ENCODE measurements around the gene CALCOCO2. TPM values are rescaled to one million over a fixed set of nuclear protein-coding genes. Genes with fewer than 3 reads are reported as not detected.

CALCOCO2 gene
- total and polyA plus RNA-seq, 2 experiments from 2014 or later = 14.4 to 16.3 TPM

- H3F3A ChIP-seq (replicated peaks; ENCODE audit: low read depth) = peaks cover 24% of the 10 kb centered on the region
- Mint-ChIP-seq H3K9me3 (no peaks in the 10 kb centered on the region), H3K4me3 (no peak overlapping the region), H3K27me3 (ENCODE audit: insufficient read depth, low read depth, poor library complexity) (peaks cover 7% of the 10 kb centered on the region), H3K4me1 (peaks cover 25% of the 10 kb centered on the region), H3K27ac (peak overlapping the region; percentile 24; the same call in 1 of the 2 replicates), H3K36me3 (ENCODE audit: low read depth) (peaks cover 71% of the 10 kb centered on the region)
- no peak overlapping the region for H2AFZ ChIP-seq
- no peak for ATAC-seq
- H3K4me3 ChIP-seq = no peak overlapping the region
- H4K20me1 ChIP-seq (replicated peaks; ENCODE audit: insufficient read depth) = peaks cover 58% of the 10 kb centered on the region
- H3K79me2 ChIP-seq (replicated peaks; ENCODE audit: insufficient read depth) = peaks cover 75% of the 10 kb centered on the region
- TF ChIP-seq STAT1 (IDR thresholded peaks at IDR 0.05; ENCODE audit: unreplicated experiment) = no peak
- TF ChIP-seq, protein P1, sequence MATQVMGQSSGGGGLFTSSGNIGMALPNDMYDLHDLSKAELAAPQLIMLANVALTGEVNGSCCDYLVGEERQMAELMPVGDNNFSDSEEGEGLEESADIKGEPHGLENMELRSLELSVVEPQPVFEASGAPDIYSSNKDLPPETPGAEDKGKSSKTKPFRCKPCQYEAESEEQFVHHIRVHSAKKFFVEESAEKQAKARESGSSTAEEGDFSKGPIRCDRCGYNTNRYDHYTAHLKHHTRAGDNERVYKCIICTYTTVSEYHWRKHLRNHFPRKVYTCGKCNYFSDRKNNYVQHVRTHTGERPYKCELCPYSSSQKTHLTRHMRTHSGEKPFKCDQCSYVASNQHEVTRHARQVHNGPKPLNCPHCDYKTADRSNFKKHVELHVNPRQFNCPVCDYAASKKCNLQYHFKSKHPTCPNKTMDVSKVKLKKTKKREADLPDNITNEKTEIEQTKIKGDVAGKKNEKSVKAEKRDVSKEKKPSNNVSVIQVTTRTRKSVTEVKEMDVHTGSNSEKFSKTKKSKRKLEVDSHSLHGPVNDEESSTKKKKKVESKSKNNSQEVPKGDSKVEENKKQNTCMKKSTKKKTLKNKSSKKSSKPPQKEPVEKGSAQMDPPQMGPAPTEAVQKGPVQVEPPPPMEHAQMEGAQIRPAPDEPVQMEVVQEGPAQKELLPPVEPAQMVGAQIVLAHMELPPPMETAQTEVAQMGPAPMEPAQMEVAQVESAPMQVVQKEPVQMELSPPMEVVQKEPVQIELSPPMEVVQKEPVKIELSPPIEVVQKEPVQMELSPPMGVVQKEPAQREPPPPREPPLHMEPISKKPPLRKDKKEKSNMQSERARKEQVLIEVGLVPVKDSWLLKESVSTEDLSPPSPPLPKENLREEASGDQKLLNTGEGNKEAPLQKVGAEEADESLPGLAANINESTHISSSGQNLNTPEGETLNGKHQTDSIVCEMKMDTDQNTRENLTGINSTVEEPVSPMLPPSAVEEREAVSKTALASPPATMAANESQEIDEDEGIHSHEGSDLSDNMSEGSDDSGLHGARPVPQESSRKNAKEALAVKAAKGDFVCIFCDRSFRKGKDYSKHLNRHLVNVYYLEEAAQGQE (IDR thresholded peaks at IDR 0.05; ENCODE audit: unreplicated experiment) = no peak
- TF ChIP-seq ZNF114 (CRISPR knock-in tag; IDR thresholded peaks at IDR 0.05) = no peak
- no peak for TF ChIP-seq ZNF331 (CRISPR knock-in tag; IDR thresholded peaks at IDR 0.05; ENCODE audit: low read depth)
- DNase-seq (ENCODE audit: low spot score) = no peak
- peaks cover 22% of the 10 kb centered on the region for H3K4me1 ChIP-seq (ENCODE audit: insufficient read depth)
- peaks cover 46% of the 10 kb centered on the region for H3K36me3 ChIP-seq (ENCODE audit: insufficient read depth)
- H3K9me2 ChIP-seq (ENCODE audit: insufficient read depth) = no peaks in the 10 kb centered on the region
- H3K27me3 ChIP-seq (ENCODE audit: insufficient read depth) = no peaks in the 10 kb centered on the region
- H3K4me2 ChIP-seq = no peak overlapping the region
- no peak overlapping the region for H3K27ac ChIP-seq (ENCODE audit: low read depth)
Measured at GRCh38 chr17:48912476-48912875, 81.6 kb downstream of the CALCOCO2 start.

Small RNA genes lying within 50 kb of the gene (small RNA-seq; reads per million reads assigned to genes)
- not detected for gene AC068531.1 (ENCODE audit: low replicate concordance)
- gene RF00263 (ENCODE audit: low replicate concordance) = not detected

Other genes with a start within 250 kb of the CALCOCO2 start
- 0.17 TPM in 1 of 2 replicates, not detected in the other for gene HOXB3, start 240.8 kb upstream of the CALCOCO2 start, total RNA-seq (2014; rRNA removed; shearing (Covaris generic))
- gene HOXB3, start 240.8 kb upstream of the CALCOCO2 start, polyA plus RNA-seq (2016; fragmentation: Nextera tagmentation; extraction: Ambion mirVana) = not detected in 2 replicates
- not detected in 2 replicates for gene HOXB5, start 237.3 kb upstream of the CALCOCO2 start, total RNA-seq (2014; rRNA removed; shearing (Covaris generic))
- not detected in 2 replicates for gene HOXB5, start 237.3 kb upstream of the CALCOCO2 start, polyA plus RNA-seq (2016; fragmentation: Nextera tagmentation; extraction: Ambion mirVana)
- not detected in 2 replicates for gene HOXB6, start 226.0 kb upstream of the CALCOCO2 start, total RNA-seq (2014; rRNA removed; shearing (Covaris generic))
- not detected in 2 replicates for gene HOXB6, start 226.0 kb upstream of the CALCOCO2 start, polyA plus RNA-seq (2016; fragmentation: Nextera tagmentation; extraction: Ambion mirVana)
- gene HOXB7, start 220.0 kb upstream of the CALCOCO2 start, total RNA-seq (2014; rRNA removed; shearing (Covaris generic)) = not detected in 2 replicates
- gene HOXB7, start 220.0 kb upstream of the CALCOCO2 start, polyA plus RNA-seq (2016; fragmentation: Nextera tagmentation; extraction: Ambion mirVana) = not detected in 2 replicates
- gene HOXB8, start 215.7 kb upstream of the CALCOCO2 start, total RNA-seq (2014; rRNA removed; shearing (Covaris generic)) = not detected in 2 replicates
- not detected in 2 replicates for gene HOXB8, start 215.7 kb upstream of the CALCOCO2 start, polyA plus RNA-seq (2016; fragmentation: Nextera tagmentation; extraction: Ambion mirVana)
- not detected in 2 replicates for gene HOXB9, start 204.7 kb upstream of the CALCOCO2 start, total RNA-seq (2014; rRNA removed; shearing (Covaris generic))
- not detected in 2 replicates for gene HOXB9, start 204.7 kb upstream of the CALCOCO2 start, polyA plus RNA-seq (2016; fragmentation: Nextera tagmentation; extraction: Ambion mirVana)
- gene PRAC1, start 108.5 kb upstream of the CALCOCO2 start, total RNA-seq (2014; rRNA removed; shearing (Covaris generic)) = not detected in 2 replicates
- 0.70 TPM in 1 of 2 replicates, not detected in the other for gene PRAC1, start 108.5 kb upstream of the CALCOCO2 start, polyA plus RNA-seq (2016; fragmentation: Nextera tagmentation; extraction: Ambion mirVana)
- gene PRAC2, start 107.8 kb upstream of the CALCOCO2 start, total RNA-seq (2014; rRNA removed; shearing (Covaris generic)) = not detected in 2 replicates
- gene PRAC2, start 107.8 kb upstream of the CALCOCO2 start, polyA plus RNA-seq (2016; fragmentation: Nextera tagmentation; extraction: Ambion mirVana) = not detected in 2 replicates
- not detected in 2 replicates for gene HOXB13, start 102.3 kb upstream of the CALCOCO2 start, total RNA-seq (2014; rRNA removed; shearing (Covaris generic))
- not detected in 2 replicates for gene HOXB13, start 102.3 kb upstream of the CALCOCO2 start, polyA plus RNA-seq (2016; fragmentation: Nextera tagmentation; extraction: Ambion mirVana)
- 1.9 and 2.3 TPM in 2 replicates for gene TTLL6, start 13.8 kb upstream of the CALCOCO2 start, total RNA-seq (2014; rRNA removed; shearing (Covaris generic))
- gene TTLL6, start 13.8 kb upstream of the CALCOCO2 start, polyA plus RNA-seq (2016; fragmentation: Nextera tagmentation; extraction: Ambion mirVana) = 3.5 and 4.7 TPM in 2 replicates
- 123 and 157 TPM in 2 replicates for gene ATP5MC1, start 61.8 kb downstream of the CALCOCO2 start, total RNA-seq (2014; rRNA removed; shearing (Covaris generic))
- 450 and 456 TPM in 2 replicates for gene ATP5MC1, start 61.8 kb downstream of the CALCOCO2 start, polyA plus RNA-seq (2016; fragmentation: Nextera tagmentation; extraction: Ambion mirVana)
- 74.1 and 78.5 TPM in 2 replicates for gene UBE2Z, start 77.4 kb downstream of the CALCOCO2 start, total RNA-seq (2014; rRNA removed; shearing (Covaris generic))
- 30.1 and 34.1 TPM in 2 replicates for gene UBE2Z, start 77.4 kb downstream of the CALCOCO2 start, polyA plus RNA-seq (2016; fragmentation: Nextera tagmentation; extraction: Ambion mirVana)
- 88.5 and 114 TPM in 2 replicates for gene SNF8, start 113.8 kb downstream of the CALCOCO2 start, total RNA-seq (2014; rRNA removed; shearing (Covaris generic))
- 103 and 113 TPM in 2 replicates for gene SNF8, start 113.8 kb downstream of the CALCOCO2 start, polyA plus RNA-seq (2016; fragmentation: Nextera tagmentation; extraction: Ambion mirVana)
- gene GIP, start 137.6 kb downstream of the CALCOCO2 start, total RNA-seq (2014; rRNA removed; shearing (Covaris generic)) = not detected in 2 replicates
- 0.43 and 1.3 TPM in 2 replicates for gene GIP, start 137.6 kb downstream of the CALCOCO2 start, polyA plus RNA-seq (2016; fragmentation: Nextera tagmentation; extraction: Ambion mirVana)
- gene IGF2BP1, start 166.3 kb downstream of the CALCOCO2 start, total RNA-seq (2014; rRNA removed; shearing (Covaris generic)) = 231 and 249 TPM in 2 replicates
- gene IGF2BP1, start 166.3 kb downstream of the CALCOCO2 start, polyA plus RNA-seq (2016; fragmentation: Nextera tagmentation; extraction: Ambion mirVana) = 66.1 and 68.6 TPM in 2 replicates